Activated CD4-positive, alpha-beta T cell treated with anti-CD3 and anti-CD28 coated beads, Interleukin-2, amount 10 ng/mL, durations not matched to agents 7 days and 5 days (primary cell): ENCODE measurements around the gene ARL13B. TPM values are rescaled to one million over a fixed set of nuclear protein-coding genes. Genes with fewer than 3 reads are reported as not detected.
"Not testable (repeated sequence)": the region's sequence is repeated elsewhere in the genome, so short reads cannot be mapped to it uniquely, and the experiment has no call there.

Experiments
- CTCF ChIA-PET: fragments of 350-600 bp; sonication (Branson Sonifier 250); formaldehyde crosslinking; loops from one replicate; lab custom pipeline; 2021; ENCODE audit warnings: antibody characterized with exemption; lab: Charles Lee
- POLR2A ChIA-PET: fragments of 350-600 bp; sonication (Branson Sonifier 250); formaldehyde crosslinking; loops from one replicate; lab custom pipeline; 2021; ENCODE audit warnings: antibody characterized with exemption; lab: Charles Lee
- DNase-seq: peaks from one replicate; pipeline ENCODE4 v3.0.0-alpha.2; 2020
- H3K27ac Mint-ChIP-seq: one replicate; pipeline ENCODE4 v1.8.0; 2021; ENCODE audit warnings: mild to moderate bottlenecking, moderate library complexity, mixed read lengths
- H3K27me3 Mint-ChIP-seq: one replicate; pipeline ENCODE4 v1.8.0; 2021; ENCODE audit warnings: mixed read lengths
- H3K36me3 Mint-ChIP-seq: one replicate; pipeline ENCODE4 v1.8.0; 2021; ENCODE audit warnings: low read depth, mixed read lengths
- H3K4me1 Mint-ChIP-seq: one replicate; pipeline ENCODE4 v1.8.0; 2021; ENCODE audit warnings: mixed read lengths
- H3K4me3 Mint-ChIP-seq: one replicate; pipeline ENCODE4 v1.8.0; 2021; ENCODE audit warnings: mild to moderate bottlenecking, moderate library complexity, mixed read lengths
- H3K9me3 Mint-ChIP-seq: one replicate; pipeline ENCODE4 v1.8.0; 2021; ENCODE audit warnings: mixed read lengths
- total RNA-seq, 2 experiments: library from RNA; stranded (reverse); gene quantifications; one replicate each; pipeline ENCODE4 v1.2.3, GENCODE V29; 2021

Gene ARL13B
- total RNA-seq, 2 experiments from 2014 or later, result 5.8 to 7.9 TPM

- Mint-ChIP-seq H3K27ac (no peak overlapping the region), H3K36me3 (peaks cover 45% of the 10 kb centered on the region), H3K27me3 (no peaks in the 10 kb centered on the region), H3K9me3 (peaks cover 12% of the 10 kb centered on the region), H3K4me1 (peaks cover 63% of the 10 kb centered on the region), H3K4me3 (no peak overlapping the region)
- no peak for DNase-seq
- ChIA-PET CTCF (interaction anchor here (0.5 to 1.5 kb wide), 2 partner anchors 15 to 62 kb away, joined by 3 to 4 read pairs; no protein-coding TSS in a partner anchor), POLR2A (no interaction called here)
Observed at GRCh38 chr3:94066506-94067500, 86.8 kb downstream of the ARL13B start.

DNA sequence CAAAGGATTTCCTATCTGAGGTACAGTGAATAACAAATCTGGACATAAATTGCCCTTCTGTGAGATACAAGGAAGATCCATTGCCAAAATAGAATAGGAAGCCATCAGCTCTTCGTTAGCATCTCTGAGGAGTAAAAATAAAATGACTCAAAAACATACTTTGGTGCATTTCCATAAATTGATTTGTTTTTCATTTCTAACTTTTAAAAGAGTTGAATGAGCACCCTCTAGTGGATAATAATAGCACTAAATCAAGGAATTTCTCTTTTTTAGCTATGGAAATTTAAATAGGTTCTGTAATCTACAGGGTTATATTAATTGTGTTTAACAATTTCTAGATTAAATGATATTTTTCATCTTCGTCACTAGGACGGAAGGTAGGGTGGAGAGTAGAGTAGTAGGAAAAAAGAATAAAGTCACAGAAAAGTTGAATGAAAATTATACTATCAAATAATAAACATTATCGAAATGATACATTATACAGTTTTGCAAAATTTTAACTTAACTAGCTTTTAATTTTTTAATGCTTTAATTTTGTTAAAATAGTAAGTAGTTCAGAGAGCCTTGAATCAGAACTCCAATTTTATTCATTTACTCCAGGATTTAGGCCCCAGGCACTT, 89.3 kb downstream of the ARL13B start:
- H3K27ac Mint-ChIP-seq, result peak overlapping the region; percentile 11
- peaks cover 59% of the 10 kb centered on the region for H3K36me3 Mint-ChIP-seq
- H3K27me3 Mint-ChIP-seq, result no peaks in the 10 kb centered on the region
- peaks cover 74% of the 10 kb centered on the region for H3K4me1 Mint-ChIP-seq
- DNase-seq, result no peak
- POLR2A ChIA-PET, result no interaction called here
- CTCF ChIA-PET, result interaction anchor here (1.0 to 1.2 kb wide), 4 partner anchors 9 to 18 kb away, joined by 3 read pairs; no protein-coding TSS in a partner anchor
- peaks cover 12% of the 10 kb centered on the region for H3K9me3 Mint-ChIP-seq
- no peak overlapping the region for H3K4me3 Mint-ChIP-seq

GRCh38 chr3:94070341-94070911, 90.5 kb downstream of the ARL13B start:
- POLR2A ChIA-PET, result no interaction called here
- CTCF ChIA-PET, result interaction anchor here (1.0 to 1.2 kb wide), 2 partner anchors 10 to 11 kb away, joined by 3 read pairs; no protein-coding TSS in a partner anchor

DNA sequence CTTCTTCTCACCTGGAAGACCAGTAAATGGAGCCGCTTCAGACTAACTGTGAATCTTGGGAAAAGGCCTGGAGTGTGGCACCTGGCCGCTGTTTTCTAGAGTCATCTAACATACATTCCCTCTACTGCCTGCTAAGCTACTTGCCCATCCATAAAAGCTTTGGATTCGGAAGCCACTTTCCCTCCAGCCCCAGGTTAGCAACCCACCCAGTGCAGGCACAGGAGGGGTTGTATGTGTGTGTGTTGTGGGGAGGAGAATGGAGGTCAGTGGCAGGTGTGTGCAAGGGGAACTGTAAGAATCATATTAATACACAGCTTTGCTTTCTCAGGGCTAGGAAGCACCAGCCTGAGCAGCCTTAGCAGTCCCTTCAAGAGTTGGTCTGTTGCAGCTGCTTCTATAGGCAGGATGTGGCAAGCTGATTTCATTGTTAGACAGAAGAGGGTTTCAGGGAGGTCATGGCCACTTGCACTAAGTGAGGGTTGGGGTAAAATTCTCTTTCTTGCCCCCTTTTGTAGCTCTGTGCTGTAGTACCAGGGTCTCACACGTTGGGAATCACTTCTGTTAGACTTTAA, 91.8 kb downstream of the ARL13B start:
- H3K27me3 Mint-ChIP-seq, result no peaks in the 10 kb centered on the region
- no peak overlapping the region for H3K27ac Mint-ChIP-seq
- H3K4me3 Mint-ChIP-seq, result no peak overlapping the region
- peaks cover 57% of the 10 kb centered on the region for H3K36me3 Mint-ChIP-seq
- DNase-seq, result peak; percentile 36
- POLR2A ChIA-PET, result no interaction called here
- H3K4me1 Mint-ChIP-seq, result peaks cover 54% of the 10 kb centered on the region
- CTCF ChIA-PET, result interaction anchor here (0.5 to 1.0 kb wide), 3 partner anchors 9 to 27 kb away, joined by 3 to 4 read pairs (median 4); partner anchors contain the start of genes DHFR2 and NSUN3
- H3K9me3 Mint-ChIP-seq, result peaks cover 10% of the 10 kb centered on the region

More at GRCh38 chr3:94070341-94070911, 90.5 kb downstream of the ARL13B start:
- no peak overlapping the region for H3K27ac Mint-ChIP-seq
- H3K4me1 Mint-ChIP-seq, result peaks cover 64% of the 10 kb centered on the region
- no peak for DNase-seq
- peaks cover 12% of the 10 kb centered on the region for H3K9me3 Mint-ChIP-seq
- H3K4me3 Mint-ChIP-seq, result no peak overlapping the region
- H3K36me3 Mint-ChIP-seq, result peaks cover 56% of the 10 kb centered on the region
- H3K27me3 Mint-ChIP-seq, result no peaks in the 10 kb centered on the region

DNA sequence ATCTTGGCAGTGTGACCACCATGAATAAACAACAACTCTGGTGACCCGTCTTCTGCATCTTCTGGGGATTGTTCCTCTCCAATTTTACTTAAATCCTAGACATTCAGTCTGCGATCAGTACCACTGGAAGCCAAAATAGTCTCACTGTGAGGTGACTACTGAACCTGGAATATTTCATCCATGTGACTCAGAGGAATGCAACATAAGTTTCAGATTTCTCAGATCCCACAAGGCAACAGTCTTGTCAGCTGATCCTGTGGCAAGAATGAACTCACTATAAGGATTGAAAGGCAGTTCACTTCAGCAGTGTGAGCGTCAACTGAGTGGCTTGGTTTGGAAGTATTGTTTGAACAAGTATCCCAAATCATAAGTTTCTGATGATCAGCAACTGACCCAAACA, 96.1 kb downstream of the ARL13B start:
- CTCF ChIA-PET, result no interaction called here
- Mint-ChIP-seq H3K9me3 (no peaks in the 10 kb centered on the region), H3K4me1 (peaks cover 57% of the 10 kb centered on the region)

GRCh38 chr3:94080552-94080951, 100.6 kb downstream of the ARL13B start:
- H3K27me3 Mint-ChIP-seq, POLR2A ChIA-PET, H3K4me3 Mint-ChIP-seq, H3K9me3 Mint-ChIP-seq: not testable (repeated sequence)
- CTCF ChIA-PET, result interaction anchor here (1.0 kb wide), 1 partner anchor 11 kb away, joined by 3 read pairs; no protein-coding TSS in a partner anchor
- H3K4me1 Mint-ChIP-seq, result peaks cover 51% of the 10 kb centered on the region
- H3K27ac Mint-ChIP-seq, result peak overlapping the region; percentile 69
- peak; percentile 39 for DNase-seq
- peaks cover 55% of the 10 kb centered on the region for H3K36me3 Mint-ChIP-seq

More for the DNA sequence above, 96.1 kb downstream of the ARL13B start:
- POLR2A ChIA-PET, result no interaction called here
- H3K4me3 Mint-ChIP-seq, result no peak overlapping the region
- H3K27ac Mint-ChIP-seq, result no peak overlapping the region
- no peak for DNase-seq
- no peaks in the 10 kb centered on the region for H3K27me3 Mint-ChIP-seq
- peaks cover 55% of the 10 kb centered on the region for H3K36me3 Mint-ChIP-seq

- POLR2A ChIA-PET, result no interaction called here
- H3K4me3 Mint-ChIP-seq, result no peak overlapping the region
Observed at GRCh38 chr3:94081884-94082283, 101.9 kb downstream of the ARL13B start.

GRCh38 chr3:94082391-94082937, 102.5 kb downstream of the ARL13B start:
- Mint-ChIP-seq H3K4me1 (peaks cover 51% of the 10 kb centered on the region), H3K9me3 (no peaks in the 10 kb centered on the region), H3K27ac (no peak overlapping the region), H3K4me3 (no peak overlapping the region), H3K27me3 (no peaks in the 10 kb centered on the region), H3K36me3 (peaks cover 50% of the 10 kb centered on the region)
- DNase-seq, result no peak
- ChIA-PET CTCF (interaction anchor here (0.8 to 1.1 kb wide), 2 partner anchors 16 to 21 kb away, joined by 3 to 4 read pairs; no protein-coding TSS in a partner anchor), POLR2A (no interaction called here)

More at GRCh38 chr3:94081884-94082283, 101.9 kb downstream of the ARL13B start:
- no peak for DNase-seq
- Mint-ChIP-seq H3K9me3 (no peaks in the 10 kb centered on the region), H3K27me3 (no peaks in the 10 kb centered on the region), H3K4me1 (peaks cover 51% of the 10 kb centered on the region), H3K27ac (peak overlapping the region; percentile 5), H3K36me3 (peaks cover 48% of the 10 kb centered on the region)
- CTCF ChIA-PET, result interaction anchor here (1.0 to 1.1 kb wide), 2 partner anchors 12 to 16 kb away, joined by 3 to 4 read pairs; no protein-coding TSS in a partner anchor

- ChIA-PET POLR2A (no interaction called here), CTCF (no interaction called here)
- H3K4me1 Mint-ChIP-seq, result peaks cover 45% of the 10 kb centered on the region
- peak overlapping the region; percentile 33 for H3K27ac Mint-ChIP-seq
- H3K9me3 Mint-ChIP-seq, result no peaks in the 10 kb centered on the region
- no peak overlapping the region for H3K4me3 Mint-ChIP-seq
- no peak for DNase-seq
- H3K27me3 Mint-ChIP-seq, result no peaks in the 10 kb centered on the region
- H3K36me3 Mint-ChIP-seq, result peaks cover 51% of the 10 kb centered on the region
Observed at GRCh38 chr3:94083261-94083660, 103.3 kb downstream of the ARL13B start.

- POLR2A ChIA-PET, result no interaction called here
- no peak overlapping the region for H3K4me3 Mint-ChIP-seq
- DNase-seq, result no peak
Observed at GRCh38 chr3:94089126-94089525, 109.2 kb downstream of the ARL13B start.

GRCh38 chr3:94092086-94092485, 112.1 kb downstream of the ARL13B start:
- H3K4me1 Mint-ChIP-seq, result no peaks in the 10 kb centered on the region
- ChIA-PET POLR2A (no interaction called here), CTCF (interaction anchor here (0.9 kb wide), 1 partner anchor 12 kb away, joined by 4 read pairs; no protein-coding TSS in a partner anchor)
- H3K27me3 Mint-ChIP-seq, result no peaks in the 10 kb centered on the region
- H3K9me3 Mint-ChIP-seq, result no peaks in the 10 kb centered on the region
- DNase-seq, result no peak
- no peak overlapping the region for H3K4me3 Mint-ChIP-seq
- peaks cover 54% of the 10 kb centered on the region for H3K36me3 Mint-ChIP-seq
- no peak overlapping the region for H3K27ac Mint-ChIP-seq

More at GRCh38 chr3:94089126-94089525, 109.2 kb downstream of the ARL13B start:
- CTCF ChIA-PET, result interaction anchor here (0.6 kb wide), 1 partner anchor 109 kb away, joined by 3 read pairs; no protein-coding TSS in a partner anchor
- H3K27ac Mint-ChIP-seq, result no peak overlapping the region
- H3K4me1 Mint-ChIP-seq, result no peaks in the 10 kb centered on the region
- H3K27me3 Mint-ChIP-seq, result no peaks in the 10 kb centered on the region
- no peaks in the 10 kb centered on the region for H3K9me3 Mint-ChIP-seq
- peaks cover 53% of the 10 kb centered on the region for H3K36me3 Mint-ChIP-seq

DNA sequence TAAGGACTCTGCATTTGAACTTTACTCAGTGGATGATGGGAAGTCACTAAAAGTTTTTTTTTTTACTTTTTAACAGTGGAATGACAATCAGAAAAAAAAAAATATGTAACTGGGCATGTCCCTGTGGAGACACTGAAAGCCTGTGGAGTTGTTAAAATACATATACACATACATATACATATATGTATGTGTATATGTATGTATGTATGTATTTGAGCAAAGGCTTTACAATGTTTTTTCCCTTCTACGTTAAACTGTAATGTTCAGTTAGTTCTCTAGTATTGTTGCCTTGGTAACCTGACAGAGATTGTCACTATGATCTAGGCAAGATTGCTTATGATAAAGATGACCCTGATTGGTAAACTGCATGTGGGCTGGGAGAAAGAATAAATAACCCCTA, 113.2 kb downstream of the ARL13B start:
- CTCF ChIA-PET, result no interaction called here
- H3K27me3 Mint-ChIP-seq, result no peaks in the 10 kb centered on the region

More for the DNA sequence above, 113.2 kb downstream of the ARL13B start:
- POLR2A ChIA-PET, result no interaction called here
- Mint-ChIP-seq H3K27ac (no peak overlapping the region), H3K36me3 (peaks cover 53% of the 10 kb centered on the region), H3K4me1 (peaks cover 2% of the 10 kb centered on the region), H3K9me3 (no peaks in the 10 kb centered on the region), H3K4me3 (no peak overlapping the region)
- DNase-seq, result no peak
